ENCODE results near the gene MATN1. TPM values are rescaled to one million over a fixed set of nuclear protein-coding genes. Genes with fewer than 3 reads are reported as not detected.

MATN1 gene
- total RNA-seq, 2 donors from 2014 or later: 2.1 to 3.7 TPM

DNA sequence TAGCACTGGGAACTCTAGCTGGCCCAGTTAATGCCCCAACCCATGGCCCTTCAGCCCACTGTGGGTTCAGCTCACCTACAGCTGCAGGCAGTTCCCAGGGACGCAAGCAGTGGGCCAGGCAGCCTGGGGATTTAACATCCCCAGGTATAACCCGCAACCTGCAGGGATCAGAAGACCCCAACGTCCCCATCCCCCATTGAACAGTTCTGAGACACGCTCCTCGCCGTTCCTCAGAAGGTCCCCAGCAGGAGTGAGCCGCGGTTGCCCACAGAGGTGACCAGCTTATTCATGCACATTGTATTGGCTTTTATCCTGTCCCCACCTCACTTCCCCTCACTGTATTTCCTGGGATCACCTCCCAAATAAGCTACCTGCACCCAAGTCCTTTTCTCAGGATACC, 5.0 kb upstream of the MATN1 start:
- ATAC-seq (no peak), DNase-seq (no peak)
- Mint-ChIP-seq H3K4me3 (no peak overlapping the region), H3K36me3 (ENCODE audit: low read depth) (no peaks in the 10 kb centered on the region), H3K27me3 (no peaks in the 10 kb centered on the region), H3K4me1 (peaks cover 26% of the 10 kb centered on the region), H3K27ac (peak overlapping the region; percentile 80)
- H3K9me3 ChIP-seq (ENCODE audit: control insufficient read depth, low read length, poor library complexity, severe bottlenecking): no peaks in the 10 kb centered on the region

DNA sequence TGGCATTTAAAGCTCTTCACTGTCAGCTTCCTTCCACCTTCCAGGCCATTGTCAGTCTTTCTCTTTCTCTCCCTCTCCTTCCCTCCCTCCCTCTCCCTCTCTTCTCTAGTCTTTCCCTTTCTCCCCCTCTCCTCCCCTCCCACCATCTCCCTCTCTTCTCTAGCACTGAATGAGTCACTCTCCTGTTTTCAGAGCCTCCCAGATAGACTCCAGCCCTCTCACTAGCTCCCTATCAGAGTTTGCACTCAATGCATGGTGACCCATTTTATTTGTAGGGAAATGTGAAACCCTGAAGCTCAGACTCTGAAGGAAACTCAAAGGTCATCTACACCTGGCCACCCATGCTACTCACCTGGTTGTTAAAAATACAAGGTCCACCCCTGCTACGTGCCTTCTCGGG, 4.4 kb upstream of the MATN1 start:
- DNase-seq: no peak
- H3K4me3 Mint-ChIP-seq: no peak overlapping the region
- H3K9me3 ChIP-seq (ENCODE audit: control insufficient read depth, low read length, poor library complexity, severe bottlenecking): no peaks in the 10 kb centered on the region
- peaks cover 26% of the 10 kb centered on the region for H3K4me1 Mint-ChIP-seq
- no peak for ATAC-seq
- peak overlapping the region; percentile 80 for H3K27ac Mint-ChIP-seq
- no peaks in the 10 kb centered on the region for H3K27me3 Mint-ChIP-seq
- H3K36me3 Mint-ChIP-seq (ENCODE audit: low read depth): no peaks in the 10 kb centered on the region

DNA sequence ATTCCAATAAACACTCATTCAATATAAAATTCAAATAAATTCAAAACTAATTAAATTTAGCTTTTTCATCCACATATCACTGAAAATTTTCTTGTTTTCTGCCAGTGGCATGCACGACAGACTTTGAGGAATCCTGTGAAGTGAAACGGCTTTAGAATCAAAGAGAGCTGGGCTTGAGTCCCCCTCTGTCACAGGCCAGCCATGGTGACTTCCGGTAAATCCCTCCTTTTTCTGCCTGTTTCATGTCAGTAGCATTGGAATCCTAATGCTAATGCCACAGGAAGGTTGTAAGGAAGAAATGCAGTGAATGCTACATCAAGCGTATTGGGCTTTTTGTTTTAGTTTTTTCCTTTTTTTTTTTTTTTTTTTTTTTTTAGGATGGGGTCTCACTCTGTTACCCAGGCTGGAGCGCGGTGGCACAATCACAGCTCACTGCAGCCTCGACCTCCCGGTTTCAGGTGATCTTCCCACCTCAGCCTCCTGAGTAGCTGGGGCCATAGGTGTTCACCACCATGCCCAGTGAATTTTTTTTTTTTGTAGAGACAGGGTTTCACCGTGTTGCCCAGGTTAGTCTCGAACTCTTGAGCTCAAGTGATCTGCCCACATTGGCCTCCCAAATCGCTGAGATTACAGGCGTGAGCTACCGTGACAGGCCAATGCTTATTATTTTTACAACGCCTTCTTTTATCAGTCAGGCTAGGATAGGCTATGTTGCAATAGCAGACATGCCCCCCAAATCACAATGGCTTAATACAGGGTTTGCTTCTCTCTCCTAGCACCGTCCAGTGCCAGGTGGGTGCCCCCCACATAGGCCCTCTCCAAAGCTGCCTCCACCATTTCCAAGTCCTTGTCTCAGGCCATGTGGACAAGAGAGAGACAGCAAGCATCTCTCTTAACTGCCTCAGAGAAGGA, 3.6 kb upstream of the MATN1 start:
- no peaks in the 10 kb centered on the region for H3K9me3 ChIP-seq (ENCODE audit: control insufficient read depth, low read length, poor library complexity, severe bottlenecking)
- ATAC-seq (no peak), DNase-seq (no peak)
- Mint-ChIP-seq H3K4me3 (no peak overlapping the region), H3K36me3 (ENCODE audit: low read depth) (no peaks in the 10 kb centered on the region), H3K4me1 (peaks cover 28% of the 10 kb centered on the region), H3K27me3 (no peaks in the 10 kb centered on the region), H3K27ac (peak overlapping the region; percentile 80)

DNA sequence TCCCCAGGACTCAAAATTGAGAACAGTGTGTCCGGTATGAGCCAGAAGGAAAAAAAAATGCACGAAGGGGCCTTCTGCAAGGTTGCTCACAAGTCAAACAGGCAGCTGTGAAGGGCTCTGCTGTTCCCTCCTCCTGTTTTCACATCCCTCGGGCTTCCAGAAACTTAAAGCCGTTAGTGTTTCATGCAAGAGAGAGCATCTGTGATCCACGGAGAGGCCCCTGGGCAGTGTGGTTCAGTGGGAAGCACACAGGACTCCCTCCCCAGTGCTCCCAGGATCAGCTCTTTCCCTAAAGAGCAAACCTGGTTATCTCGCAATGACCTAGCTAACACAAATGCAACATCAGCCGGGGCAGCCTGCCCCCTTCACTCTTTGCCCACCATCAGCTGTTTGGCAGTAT, 2.9 kb upstream of the MATN1 start:
- H3K27me3 Mint-ChIP-seq: no peaks in the 10 kb centered on the region
- DNase-seq (no peak), ATAC-seq (no peak)
- peaks cover 26% of the 10 kb centered on the region for H3K4me1 Mint-ChIP-seq
- no peak overlapping the region for H3K27ac Mint-ChIP-seq
- H3K4me3 Mint-ChIP-seq: no peak overlapping the region
- H3K36me3 Mint-ChIP-seq (ENCODE audit: low read depth): no peaks in the 10 kb centered on the region
- no peaks in the 10 kb centered on the region for H3K9me3 ChIP-seq (ENCODE audit: control insufficient read depth, low read length, poor library complexity, severe bottlenecking)

DNA sequence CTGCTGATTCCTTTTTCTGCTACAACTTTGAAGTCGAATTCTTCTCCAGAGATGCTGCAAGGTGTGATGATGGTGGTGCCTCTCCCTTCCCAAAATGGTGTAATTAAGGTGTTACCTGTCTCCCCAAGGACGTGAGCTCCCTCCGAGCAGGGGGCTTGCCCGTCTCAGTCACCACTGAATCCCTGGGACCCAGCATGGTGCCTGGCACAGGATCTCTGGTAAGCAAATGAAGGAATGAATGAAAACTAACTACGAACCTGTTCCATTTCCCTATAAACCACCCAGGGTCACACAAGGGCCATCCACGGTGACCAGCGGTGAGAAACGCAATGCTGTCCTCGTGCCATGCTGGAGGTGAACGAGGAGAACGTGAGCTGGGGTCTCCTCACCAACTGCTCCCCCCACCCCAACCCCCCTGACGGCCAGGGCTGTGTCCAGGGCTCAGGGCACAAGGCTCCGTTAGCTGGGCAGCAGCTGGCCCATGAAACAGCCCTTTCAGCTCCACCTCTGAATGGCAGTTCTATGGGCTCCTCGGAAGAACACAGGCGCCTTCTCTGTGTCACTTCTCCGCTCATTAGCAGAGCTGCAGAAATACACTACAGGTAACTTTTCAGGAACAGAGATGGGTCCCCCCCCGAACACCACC, 2.2 kb upstream of the MATN1 start:
- ATAC-seq: no peak
- H3K27me3 Mint-ChIP-seq: no peaks in the 10 kb centered on the region
- peak overlapping the region; percentile 57 for H3K27ac Mint-ChIP-seq
- H3K4me1 Mint-ChIP-seq: peaks cover 26% of the 10 kb centered on the region
- no peaks in the 10 kb centered on the region for H3K9me3 ChIP-seq (ENCODE audit: control insufficient read depth, low read length, poor library complexity, severe bottlenecking)
- H3K4me3 Mint-ChIP-seq: no peak overlapping the region
- no peak for DNase-seq
- no peaks in the 10 kb centered on the region for H3K36me3 Mint-ChIP-seq (ENCODE audit: low read depth)

DNA sequence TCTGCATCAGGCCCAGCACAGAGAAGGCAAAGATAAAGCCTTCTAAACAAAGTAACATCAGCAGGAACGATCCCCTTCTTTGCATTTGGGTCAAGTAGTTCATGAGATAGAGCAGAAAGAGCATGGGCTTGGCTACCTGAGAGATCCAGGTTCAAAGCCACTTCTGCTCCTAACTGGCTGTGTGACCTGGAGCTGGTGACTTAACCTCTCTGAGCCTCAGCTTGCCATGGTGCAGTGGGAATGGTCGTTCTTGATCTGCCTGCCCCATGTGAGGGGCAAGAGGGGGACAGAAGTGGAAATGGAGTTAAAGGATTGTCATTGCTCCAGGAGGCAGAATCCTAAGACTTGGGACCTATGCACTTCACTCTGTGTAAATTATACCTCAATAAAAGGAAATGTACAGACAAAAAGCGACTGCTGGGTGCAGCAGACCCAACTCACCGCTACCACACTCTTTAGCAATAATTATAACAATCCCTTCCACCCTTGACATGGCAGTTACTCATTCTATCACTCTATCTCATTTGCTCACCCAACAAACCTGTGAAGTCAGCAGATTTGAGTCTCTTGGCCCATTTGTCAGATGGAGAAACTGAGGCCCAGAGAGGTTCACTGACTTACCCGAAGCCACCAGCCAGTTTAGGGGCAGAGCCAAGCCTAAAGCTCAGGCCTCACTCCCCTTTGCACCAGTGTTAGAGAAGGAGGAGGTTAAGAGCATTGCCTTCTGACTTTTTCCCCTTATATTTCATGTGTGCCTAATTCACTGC, 1.5 kb upstream of the MATN1 start:
- Mint-ChIP-seq H3K4me3 (no peak overlapping the region), H3K36me3 (ENCODE audit: low read depth) (no peaks in the 10 kb centered on the region), H3K27ac (peak overlapping the region; percentile 57), H3K4me1 (peaks cover 27% of the 10 kb centered on the region), H3K27me3 (no peaks in the 10 kb centered on the region)
- DNase-seq (no peak), ATAC-seq (no peak)
- H3K9me3 ChIP-seq (ENCODE audit: control insufficient read depth, low read length, poor library complexity, severe bottlenecking): no peaks in the 10 kb centered on the region

DNA sequence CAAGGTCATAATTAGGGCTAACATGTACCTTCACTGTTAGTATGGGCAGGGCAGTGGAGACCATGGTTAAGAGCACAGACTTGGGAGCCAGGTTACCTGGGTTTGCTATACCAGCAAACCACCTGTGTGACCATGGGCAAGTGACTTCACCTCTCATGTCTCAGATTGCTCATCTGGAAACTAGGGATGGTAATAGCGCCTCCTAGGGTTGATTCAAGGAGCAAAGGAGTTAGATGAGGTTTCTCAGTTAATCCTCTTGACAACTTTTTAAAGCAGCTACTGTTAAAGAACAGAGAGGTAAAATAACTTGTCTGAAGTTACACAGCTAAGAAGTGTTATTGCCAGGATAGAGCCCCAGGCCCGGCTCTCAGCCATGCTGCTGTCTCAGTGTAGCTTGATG, 790 bp upstream of the MATN1 start:
- Mint-ChIP-seq H3K4me1 (peaks cover 27% of the 10 kb centered on the region), H3K27me3 (no peaks in the 10 kb centered on the region), H3K36me3 (ENCODE audit: low read depth) (no peaks in the 10 kb centered on the region), H3K27ac (no peak overlapping the region), H3K4me3 (no peak overlapping the region)
- H3K9me3 ChIP-seq (ENCODE audit: control insufficient read depth, low read length, poor library complexity, severe bottlenecking): no peaks in the 10 kb centered on the region
- ATAC-seq: no peak
- DNase-seq: no peak

DNA sequence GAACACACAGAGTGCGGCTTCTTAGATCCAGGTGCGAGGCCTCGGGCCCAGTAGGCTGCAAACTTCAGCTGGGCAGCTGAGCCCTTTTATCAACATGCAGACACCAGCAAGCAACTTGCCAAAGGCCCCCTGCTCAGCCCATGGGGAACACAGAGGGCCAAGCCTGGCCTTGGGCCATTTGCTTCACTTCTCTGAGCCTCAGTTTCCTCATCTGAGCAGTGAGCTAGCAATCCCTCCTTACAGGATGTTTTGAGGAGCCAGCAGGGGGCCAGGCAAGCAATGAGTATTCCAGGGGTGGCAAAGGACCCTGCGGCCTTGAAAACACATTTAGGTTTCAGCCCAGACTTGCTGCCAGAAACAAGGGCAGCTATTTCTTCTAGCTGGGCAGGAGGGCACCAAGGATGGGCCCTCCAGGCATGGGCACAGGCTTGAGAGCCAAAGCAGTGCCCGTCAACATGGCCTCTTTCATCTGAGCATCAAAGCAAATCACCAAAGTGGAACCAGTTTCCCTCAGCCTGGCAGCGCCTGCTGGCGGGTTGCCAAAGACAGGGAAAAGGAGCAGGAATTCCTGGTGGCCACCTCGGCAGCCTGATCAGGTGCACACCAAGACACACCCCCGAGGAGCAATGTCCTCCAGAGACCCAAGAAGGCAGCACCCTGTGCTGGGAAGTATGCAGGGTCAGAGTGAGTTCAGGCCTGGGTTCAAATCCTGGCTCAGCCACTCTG, 1.4 kb downstream of the MATN1 start:
- Mint-ChIP-seq H3K36me3 (ENCODE audit: low read depth) (no peaks in the 10 kb centered on the region), H3K4me1 (peaks cover 25% of the 10 kb centered on the region), H3K27me3 (no peaks in the 10 kb centered on the region), H3K4me3 (peak overlapping the region; percentile 31), H3K27ac (no peak overlapping the region)
- no peaks in the 10 kb centered on the region for H3K9me3 ChIP-seq (ENCODE audit: control insufficient read depth, low read length, poor library complexity, severe bottlenecking)
- DNase-seq (no peak), ATAC-seq (no peak)

DNA sequence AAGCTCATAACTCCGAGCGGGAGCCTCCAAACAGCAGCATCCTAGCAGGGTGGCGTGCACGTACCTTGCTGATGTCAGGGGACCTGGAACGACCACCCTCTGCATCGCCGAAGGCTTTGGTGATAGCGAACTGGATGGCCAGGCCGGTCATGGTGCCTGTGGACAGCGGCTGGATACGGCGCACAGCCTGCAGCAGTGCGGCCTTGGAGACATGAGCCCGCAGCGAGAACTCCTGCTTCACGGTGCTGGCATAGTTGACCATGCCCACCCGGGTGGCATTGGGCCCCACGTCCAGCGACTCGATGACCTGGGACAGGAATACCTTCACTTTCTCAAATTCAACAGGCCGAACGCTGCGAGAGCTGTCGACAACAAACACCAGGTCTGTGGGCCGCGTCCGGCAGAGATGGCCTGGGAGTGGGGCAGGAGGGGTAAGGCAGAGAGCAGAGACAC, 2.0 kb downstream of the MATN1 start:
- ATAC-seq (no peak), DNase-seq (no peak)
- Mint-ChIP-seq H3K36me3 (ENCODE audit: low read depth) (no peaks in the 10 kb centered on the region), H3K27me3 (no peaks in the 10 kb centered on the region), H3K4me1 (peaks cover 25% of the 10 kb centered on the region), H3K4me3 (no peak overlapping the region), H3K27ac (no peak overlapping the region)
- no peaks in the 10 kb centered on the region for H3K9me3 ChIP-seq (ENCODE audit: control insufficient read depth, low read length, poor library complexity, severe bottlenecking)

DNA sequence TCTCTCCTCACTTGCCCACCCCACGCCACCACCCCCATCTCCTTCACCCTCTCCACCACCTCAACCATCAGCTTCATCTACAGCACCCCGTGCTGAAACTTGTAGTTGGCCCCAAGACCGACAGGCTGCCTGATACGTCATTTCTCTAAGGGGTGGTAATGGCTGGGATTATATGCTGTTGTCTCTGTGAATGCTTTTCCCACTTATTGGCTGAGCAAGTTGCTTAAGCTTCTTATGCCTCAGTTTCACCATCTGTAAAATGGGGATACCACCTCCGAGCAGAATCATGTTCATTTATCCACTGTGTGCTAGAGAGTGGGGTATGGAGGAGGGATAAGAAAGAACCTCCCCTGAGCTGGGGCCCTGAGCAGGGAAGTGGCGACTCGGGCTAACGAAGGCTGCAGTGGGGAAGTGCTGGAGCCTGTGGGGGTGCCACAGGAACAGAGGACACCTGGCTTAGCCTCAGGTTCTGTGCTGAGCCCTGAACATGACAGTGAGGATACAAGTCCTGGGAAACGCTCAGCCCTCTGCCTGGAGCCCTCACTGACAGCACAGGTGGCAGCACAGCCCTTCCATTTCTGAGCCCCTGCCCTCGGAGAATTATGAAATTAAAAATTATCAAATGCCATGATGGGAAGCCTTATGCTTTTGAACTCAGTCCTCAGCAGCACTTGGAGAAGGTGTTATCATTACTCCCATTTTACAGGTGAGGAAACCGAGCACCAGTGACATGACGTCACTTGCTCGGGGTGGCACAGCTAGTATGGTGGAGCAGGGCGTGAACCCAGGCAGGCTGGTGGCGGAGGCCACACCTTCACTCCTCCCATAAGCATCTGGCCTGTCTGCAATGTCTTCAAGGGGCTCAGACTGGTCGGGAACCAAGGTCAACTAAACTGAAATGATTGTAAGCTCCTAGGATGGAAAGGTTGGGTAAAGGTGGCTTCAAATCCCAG, 2.8 kb downstream of the MATN1 start:
- Mint-ChIP-seq H3K4me1 (peaks cover 25% of the 10 kb centered on the region), H3K4me3 (no peak overlapping the region), H3K27me3 (no peaks in the 10 kb centered on the region), H3K36me3 (ENCODE audit: low read depth) (no peaks in the 10 kb centered on the region), H3K27ac (no peak overlapping the region)
- no peaks in the 10 kb centered on the region for H3K9me3 ChIP-seq (ENCODE audit: control insufficient read depth, low read length, poor library complexity, severe bottlenecking)
- DNase-seq (no peak), ATAC-seq (no peak)

DNA sequence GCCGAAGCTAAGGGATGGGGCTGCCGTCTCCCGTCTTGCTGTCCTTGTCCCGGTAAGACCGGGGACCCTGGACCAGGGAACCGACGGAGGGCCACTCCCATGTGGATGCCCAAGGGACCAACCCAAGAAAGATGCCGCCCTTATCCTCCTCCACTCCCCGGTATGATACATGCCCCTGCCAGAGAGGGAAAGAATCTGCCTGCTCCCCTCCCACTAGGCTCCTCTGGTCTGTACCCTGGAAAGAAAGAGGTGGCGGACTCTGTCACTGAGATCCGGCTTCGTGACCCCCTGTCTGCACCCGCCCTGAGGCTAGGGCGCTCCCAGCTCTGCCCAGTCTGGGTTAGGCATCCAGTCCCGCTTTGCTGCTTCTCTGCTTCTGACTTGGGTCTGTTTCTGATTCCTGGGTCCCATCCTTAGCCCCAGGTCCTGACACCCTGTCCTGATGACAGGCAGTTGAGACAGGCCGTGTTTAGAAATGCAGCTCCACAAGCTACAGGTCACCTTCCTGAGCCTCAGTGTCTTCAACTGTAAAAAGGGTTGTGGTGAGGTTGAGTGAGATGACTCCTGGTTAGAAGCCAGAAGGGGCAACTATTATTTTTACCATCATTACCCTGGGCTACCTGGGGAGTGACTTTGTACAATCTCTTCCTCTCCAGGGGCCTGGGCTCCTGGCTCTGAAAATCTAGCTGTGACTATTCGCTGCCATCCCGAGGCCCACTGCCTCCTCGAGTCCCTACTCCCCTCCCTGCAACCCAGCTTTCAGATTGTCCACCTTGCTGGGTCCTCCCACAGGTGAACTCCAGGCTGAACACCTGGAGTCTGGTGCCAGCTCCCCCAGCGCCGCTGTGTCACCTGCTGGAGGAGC, 3.7 kb downstream of the MATN1 start:
- no peaks in the 10 kb centered on the region for H3K27me3 Mint-ChIP-seq
- no peaks in the 10 kb centered on the region for H3K36me3 Mint-ChIP-seq (ENCODE audit: low read depth)
- peaks cover 24% of the 10 kb centered on the region for H3K4me1 Mint-ChIP-seq
- ATAC-seq (no peak), DNase-seq (no peak)
- H3K4me3 Mint-ChIP-seq: peak overlapping the region; percentile 93
- H3K27ac Mint-ChIP-seq: peak overlapping the region; percentile 92
- no peaks in the 10 kb centered on the region for H3K9me3 ChIP-seq (ENCODE audit: control insufficient read depth, low read length, poor library complexity, severe bottlenecking)
